ENCODE measurements around the gene ALKBH5. TPM values are rescaled to one million over a fixed set of nuclear protein-coding genes. Genes with fewer than 3 reads are reported as not detected.

The ALKBH5 gene
- total and polyA plus RNA-seq, 2 of the 8 experiments (the other 6 are each of a cell fraction or from before 2014, with no cell fraction given) = 63.7 to 86.4 TPM

DNA sequence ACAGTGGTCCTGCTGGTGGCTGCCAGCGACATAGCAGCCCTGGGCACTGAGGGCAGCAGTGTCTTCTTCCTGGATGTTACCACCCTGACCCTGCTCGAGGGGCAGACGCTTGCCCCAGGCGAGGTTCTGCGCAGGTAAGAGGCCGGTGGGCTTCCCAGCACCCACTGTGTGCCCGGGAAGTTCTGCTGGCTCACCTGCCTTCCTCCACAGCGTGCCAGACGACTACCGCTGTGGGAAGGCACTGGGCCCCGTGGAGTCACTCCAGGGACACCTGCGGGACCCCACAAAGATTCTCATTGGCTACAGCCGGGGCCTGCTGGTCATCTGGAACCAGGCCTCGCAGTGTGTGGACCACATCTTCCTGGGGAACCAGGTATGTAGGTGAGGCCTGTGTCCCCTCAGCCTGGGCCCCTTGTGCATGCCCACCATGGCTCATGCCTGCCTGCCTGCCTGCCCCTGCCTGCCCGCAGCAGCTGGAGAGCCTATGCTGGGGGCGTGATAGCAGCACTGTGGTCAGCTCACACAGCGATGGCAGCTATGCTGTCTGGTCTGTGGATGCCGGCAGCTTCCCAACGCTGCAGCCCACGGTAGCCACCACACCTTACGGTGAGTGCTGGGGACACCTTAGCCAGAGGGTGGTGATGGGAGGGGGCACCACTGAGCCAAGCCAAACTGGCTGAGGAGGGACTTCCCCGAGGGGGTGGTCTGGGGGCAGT lies 50.3 kb downstream of the ALKBH5 start:
- no peak overlapping the region for H3K23ac ChIP-seq (ENCODE audit: insufficient read length)
- no peak overlapping the region for H2BK12ac ChIP-seq (ENCODE audit: low read depth, low read length)
- WGBS, 2 experiments (ENCODE audit: extremely low coverage in 1 of 2, insufficient coverage in 1 of 2, insufficient read length in 1 of 2, insufficient replicate concordance in 2 of 2, low coverage in 1 of 2, low lambda C conversion rate in 2 of 2, missing lambda C conversion rate in 1 of 2) = 93% methylated on average over 22 of the region's 22 CpGs; no CpG with 5 or more reads in 1 of the 2 experiments
- no peak overlapping the region for H2BK120ac ChIP-seq (replicated peaks; ENCODE audit: low read depth, low read length)
- peaks cover 28 to 54% (median 39%) of the 10 kb centered on the region in 4 experiments; a peak in 7 of 8 replicates for H3K36me3 ChIP-seq (ENCODE audit: control insufficient read depth in 2 of 4, insufficient read depth in 4 of 4, low read length in 3 of 4)
- no peak overlapping the region for H4K8ac ChIP-seq (ENCODE audit: extremely low read depth, insufficient read depth, low read length)
- H2AFZ ChIP-seq (ENCODE audit: low read length) = no peak overlapping the region
- no peak for FAIRE-seq
- H3K79me1 ChIP-seq (ENCODE audit: low read depth, low read length) = peaks cover 22% of the 10 kb centered on the region
- ChIA-PET CTCF (ENCODE audit: partially characterized antibody) (interaction anchor here (1.0 to 8.4 kb wide), 3 partner anchors 7 to 18 kb away, joined by 3 to 76 read pairs (median 18); no protein-coding TSS in a partner anchor), POLR2A (ENCODE audit: partially characterized antibody) (interaction anchor here (0.7 to 1.6 kb wide), 3 partner anchors 10 to 20 kb away, joined by 3 to 11 read pairs (median 3); no protein-coding TSS in a partner anchor)
- H3K4me3 ChIP-seq (ENCODE audit: extremely low read depth in 1 of 4, insufficient read depth in 2 of 4, low read depth in 3 of 4, low read length in 4 of 4) = no peak overlapping the region
- no peak overlapping the region for H2BK20ac ChIP-seq (ENCODE audit: low read length)
- no peak overlapping the region for H2AK5ac ChIP-seq (ENCODE audit: low read depth, low read length)
- H3K23me2 ChIP-seq (ENCODE audit: low read depth, low read length) = no peaks in the 10 kb centered on the region
- H3K9me3 ChIP-seq (ENCODE audit: insufficient read depth in 2 of 2, low read depth in 1 of 2, low read length in 1 of 2) = no peaks in the 10 kb centered on the region
- H3K27ac ChIP-seq (ENCODE audit: low read depth, low read length) = no peak overlapping the region
- no peak overlapping the region for H3K56ac ChIP-seq (replicated peaks; ENCODE audit: insufficient read length, low read depth, low read length)
- no peak overlapping the region for H2BK5ac ChIP-seq (ENCODE audit: low read depth, low read length)
- H4K91ac ChIP-seq (replicated peaks; ENCODE audit: insufficient read length, low read length) = no peak overlapping the region
- H2BK15ac ChIP-seq (ENCODE audit: low read length) = no peak overlapping the region
- H3K18ac ChIP-seq (ENCODE audit: extremely low read depth, low read length) = no peak overlapping the region
- peaks cover 0 to 2% (median 0%) of the 10 kb centered on the region in 4 experiments; a peak in 1 of 7 replicates for H3K27me3 ChIP-seq (replicated peaks in 1 of 4; ENCODE audit: control insufficient read depth in 3 of 4, extremely low read depth in 1 of 4, insufficient read depth in 3 of 4, low read length in 3 of 4)
- peaks cover 13 to 29% of the 10 kb centered on the region in 2 experiments for H4K20me1 ChIP-seq (replicated peaks in 1 of 2; ENCODE audit: control insufficient read depth in 1 of 2, insufficient read depth in 2 of 2, low read length in 2 of 2)
- H3K14ac ChIP-seq (ENCODE audit: insufficient read length) = no peak overlapping the region
- H3K79me2 ChIP-seq (ENCODE audit: control insufficient read depth in 1 of 2, insufficient read depth in 2 of 2, low read length in 2 of 2) = peaks cover 0 to 35% of the 10 kb centered on the region in 2 experiments; a peak in 3 of 4 replicates
- peaks cover 0 to 4% (median 0%) of the 10 kb centered on the region in 4 experiments; a peak in 1 of 7 replicates for H3K4me1 ChIP-seq (replicated peaks in 1 of 4; ENCODE audit: control insufficient read depth in 3 of 4, insufficient read depth in 4 of 4, low read length in 3 of 4)
- DNase-seq (ENCODE audit: low read depth in 1 of 2, low spot score in 2 of 2) = no peak
- H3K4ac ChIP-seq (replicated peaks; ENCODE audit: insufficient read length, low read depth, low read length) = no peak overlapping the region
- no peak overlapping the region for H4K5ac ChIP-seq (ENCODE audit: insufficient read length, low read depth, low read length)
- TF ChIP-seq TAF1 (IDR thresholded peaks at IDR 0.05; ENCODE audit: low read depth, low read length) (no peak), POLR2A (IDR thresholded peaks at IDR 0.05; ENCODE audit: control extremely low read depth in 1 of 2, low read depth in 2 of 2, low read length in 2 of 2) (no peak), RAD21 (IDR thresholded peaks at IDR 0.05 in 1 of 2, conservative IDR thresholded peaks at IDR 0.05 in 1 of 2; ENCODE audit: low read depth in 2 of 2, low read length in 2 of 2) (no peak), NRF1 (IDR thresholded peaks at IDR 0.05; ENCODE audit: low read depth, low read length) (no peak), GTF2F1 (IDR thresholded peaks at IDR 0.05; ENCODE audit: borderline replicate concordance, low read depth, low read length) (no peak), RBBP5 (IDR thresholded peaks at IDR 0.05; ENCODE audit: borderline replicate concordance, low read depth, low read length) (no peak), USF2 (IDR thresholded peaks at IDR 0.05; ENCODE audit: low read length) (no peak), POU5F1 (IDR thresholded peaks at IDR 0.05; ENCODE audit: low read depth, low read length) (no peak)
- no peak overlapping the region for H3K9ac ChIP-seq (replicated peaks in 1 of 4; ENCODE audit: extremely low read depth in 1 of 4, low read depth in 3 of 4, low read length in 3 of 4)
- no peak overlapping the region for H3K4me2 ChIP-seq (ENCODE audit: insufficient read depth in 1 of 2, low read depth in 2 of 2, low read length in 2 of 2)
